ENCODE measurements around the gene FGD5. TPM values are rescaled to one million over a fixed set of nuclear protein-coding genes. Genes with fewer than 3 reads are reported as not detected.
A peak's percentile ranks its signal among the peaks of the same experiment; 100 is the strongest.

FGD5 gene
- polyA plus RNA-seq, 3 donors, result 0.03 TPM; not detected in 2

GRCh38 chr3:14823910-14824629 lies 5.3 kb downstream of the FGD5 start:
- Histone ChIP-seq H2AFZ (ENCODE audit: insufficient read depth, low read depth, low read length, poor library complexity, severe bottlenecking) (no peak overlapping the region), H4K20me1 (ENCODE audit: insufficient read depth, low read length) (no peaks in the 10 kb centered on the region), H3K27ac (ENCODE audit: low read depth in 1 of 2, low read length in 2 of 2) (peak overlapping the region in 1 of 2 donors; percentile 50), H3K4me1 (ENCODE audit: control insufficient read depth in 1 of 2, insufficient read depth in 2 of 2, low read length in 2 of 2) (peaks cover 18 to 19% of the 10 kb centered on the region in 2 donors), H3K4me3 (replicated peaks in 1 of 3; ENCODE audit: low read depth in 2 of 3, low read length in 3 of 3) (peak overlapping the region in 1 of 3 experiments; percentile 24), H3K4me2 (replicated peaks; ENCODE audit: extremely low read depth, low read length, poor library complexity, severe bottlenecking) (no peak overlapping the region), H3K9ac (ENCODE audit: insufficient read depth, low read length, poor library complexity, severe bottlenecking) (no peak overlapping the region), H3K79me2 (ENCODE audit: insufficient read depth, low read length) (no peaks in the 10 kb centered on the region), H3K9me3 (replicated peaks in 1 of 2; ENCODE audit: control insufficient read depth in 1 of 2, insufficient read depth in 1 of 2, low read length in 2 of 2) (no peaks in the 10 kb centered on the region), H3K27me3 (ENCODE audit: control insufficient read depth in 2 of 2, insufficient read depth in 2 of 2, low read length in 2 of 2) (no peaks in the 10 kb centered on the region), H3K36me3 (replicated peaks in 1 of 2; ENCODE audit: control insufficient read depth in 1 of 2, insufficient read depth in 2 of 2, low read length in 2 of 2) (no peaks in the 10 kb centered on the region)
- H3K27me3 Mint-ChIP-seq (ENCODE audit: low read depth in 3 of 3), result peaks cover 4 to 11% (median 7%) of the 10 kb centered on the region in 3 donors
- H3K36me3 Mint-ChIP-seq, result no peaks in the 10 kb centered on the region
- peak; percentile 24 to 42 (median 32) for DNase-seq
- WGBS (ENCODE audit: insufficient coverage), result 93% methylated on average over 7 of the region's 13 CpGs
- intact Hi-C loops (cut with micrococcal nuclease), result no loop called here
- no peak overlapping the region for H3K4me3 Mint-ChIP-seq
- TF ChIP-seq, protein P1, sequence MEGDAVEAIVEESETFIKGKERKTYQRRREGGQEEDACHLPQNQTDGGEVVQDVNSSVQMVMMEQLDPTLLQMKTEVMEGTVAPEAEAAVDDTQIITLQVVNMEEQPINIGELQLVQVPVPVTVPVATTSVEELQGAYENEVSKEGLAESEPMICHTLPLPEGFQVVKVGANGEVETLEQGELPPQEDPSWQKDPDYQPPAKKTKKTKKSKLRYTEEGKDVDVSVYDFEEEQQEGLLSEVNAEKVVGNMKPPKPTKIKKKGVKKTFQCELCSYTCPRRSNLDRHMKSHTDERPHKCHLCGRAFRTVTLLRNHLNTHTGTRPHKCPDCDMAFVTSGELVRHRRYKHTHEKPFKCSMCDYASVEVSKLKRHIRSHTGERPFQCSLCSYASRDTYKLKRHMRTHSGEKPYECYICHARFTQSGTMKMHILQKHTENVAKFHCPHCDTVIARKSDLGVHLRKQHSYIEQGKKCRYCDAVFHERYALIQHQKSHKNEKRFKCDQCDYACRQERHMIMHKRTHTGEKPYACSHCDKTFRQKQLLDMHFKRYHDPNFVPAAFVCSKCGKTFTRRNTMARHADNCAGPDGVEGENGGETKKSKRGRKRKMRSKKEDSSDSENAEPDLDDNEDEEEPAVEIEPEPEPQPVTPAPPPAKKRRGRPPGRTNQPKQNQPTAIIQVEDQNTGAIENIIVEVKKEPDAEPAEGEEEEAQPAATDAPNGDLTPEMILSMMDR (IDR thresholded peaks at IDR 0.05), result no peak
- no peaks in the 10 kb centered on the region for H3K9me3 Mint-ChIP-seq
- peaks cover 19% of the 10 kb centered on the region for H3K4me1 Mint-ChIP-seq
- H3K27ac Mint-ChIP-seq, result peak overlapping the region in 6 of 7 donors; percentile 8 to 82 (median 21)

GRCh38 chr3:14824646-14825045 lies 5.9 kb downstream of the FGD5 start:
- no peak overlapping the region for H3K4me3 Mint-ChIP-seq
- no peaks in the 10 kb centered on the region for H3K36me3 Mint-ChIP-seq
- H3K4me1 ChIP-seq (ENCODE audit: control insufficient read depth in 1 of 2, insufficient read depth in 2 of 2, low read length in 2 of 2), result peaks cover 18 to 19% of the 10 kb centered on the region in 2 donors
- no peak overlapping the region for H3K9ac ChIP-seq (ENCODE audit: insufficient read depth, low read length, poor library complexity, severe bottlenecking)
- H3K4me3 ChIP-seq (replicated peaks in 1 of 3; ENCODE audit: low read depth in 2 of 3, low read length in 3 of 3), result no peak overlapping the region
- H3K9me3 Mint-ChIP-seq, result no peaks in the 10 kb centered on the region
- H3K27me3 Mint-ChIP-seq (ENCODE audit: low read depth in 3 of 3), result peaks cover 3 to 11% (median 5%) of the 10 kb centered on the region in 3 donors
- intact Hi-C loops (cut with micrococcal nuclease), result no loop called here
- no peaks in the 10 kb centered on the region for H3K27me3 ChIP-seq (ENCODE audit: control insufficient read depth in 2 of 2, insufficient read depth in 2 of 2, low read length in 2 of 2)
- DNase-seq, result no peak
- H3K79me2 ChIP-seq (ENCODE audit: insufficient read depth, low read length), result no peaks in the 10 kb centered on the region
- no peaks in the 10 kb centered on the region for H3K36me3 ChIP-seq (replicated peaks in 1 of 2; ENCODE audit: control insufficient read depth in 1 of 2, insufficient read depth in 2 of 2, low read length in 2 of 2)
- no peak overlapping the region for H3K4me2 ChIP-seq (replicated peaks; ENCODE audit: extremely low read depth, low read length, poor library complexity, severe bottlenecking)
- H3K4me1 Mint-ChIP-seq, result peaks cover 19% of the 10 kb centered on the region
- WGBS (ENCODE audit: insufficient coverage), result 73% methylated on average over 2 of the region's 2 CpGs
- no peak overlapping the region for H3K27ac ChIP-seq (ENCODE audit: low read depth in 1 of 2, low read length in 2 of 2)
- H3K9me3 ChIP-seq (replicated peaks in 1 of 2; ENCODE audit: control insufficient read depth in 1 of 2, insufficient read depth in 1 of 2, low read length in 2 of 2), result no peaks in the 10 kb centered on the region
- H4K20me1 ChIP-seq (ENCODE audit: insufficient read depth, low read length), result no peaks in the 10 kb centered on the region
- no peak overlapping the region for H3K27ac Mint-ChIP-seq
- no peak overlapping the region for H2AFZ ChIP-seq (ENCODE audit: insufficient read depth, low read depth, low read length, poor library complexity, severe bottlenecking)
- TF ChIP-seq, protein P1 (IDR thresholded peaks at IDR 0.05), result no peak
